ENCODE data around the gene SLC13A5.

- TF ChIP-seq CTCF (IDR thresholded peaks at IDR 0.05), result no peak
- no peak for TF ChIP-seq POLR2A (IDR thresholded peaks at IDR 0.05)
Measured at GRCh38 chr17:6661464-6661848, 51.7 kb downstream of the SLC13A5 start.
